DND-41 (cell line): ENCODE results near the gene ALKBH2.

Experiments used
- CTCF ChIP-seq: IDR thresholded peaks from 2 replicates; pipeline ENCODE4 v1.5.1; 2012; ENCODE audit warnings: borderline replicate concordance, low read length, moderate library complexity, mild to moderate bottlenecking; ENCODE audit not compliant: poor library complexity, severe bottlenecking; ENCODE audit errors: extremely low read depth
- EZH2 ChIP-seq: IDR thresholded peaks from 3 replicates; pipeline ENCODE4 v1.6.1; 2012; ENCODE audit warnings: borderline replicate concordance, low read depth, mild to moderate bottlenecking, moderate library complexity, low read length, inconsistent platforms; ENCODE audit not compliant: severe bottlenecking

- TF ChIP-seq CTCF: no peak
- no peak for TF ChIP-seq EZH2
Measured at GRCh38 chr12:109074866-109075265, 18.4 kb downstream of the ALKBH2 start.
